ENCODE data around the gene CH25H. TPM values are rescaled to one million over a fixed set of nuclear protein-coding genes. Genes with fewer than 3 reads are reported as not detected.

The CH25H gene
- total RNA-seq, 1 experiment from 2014 or later: not detected

DNA sequence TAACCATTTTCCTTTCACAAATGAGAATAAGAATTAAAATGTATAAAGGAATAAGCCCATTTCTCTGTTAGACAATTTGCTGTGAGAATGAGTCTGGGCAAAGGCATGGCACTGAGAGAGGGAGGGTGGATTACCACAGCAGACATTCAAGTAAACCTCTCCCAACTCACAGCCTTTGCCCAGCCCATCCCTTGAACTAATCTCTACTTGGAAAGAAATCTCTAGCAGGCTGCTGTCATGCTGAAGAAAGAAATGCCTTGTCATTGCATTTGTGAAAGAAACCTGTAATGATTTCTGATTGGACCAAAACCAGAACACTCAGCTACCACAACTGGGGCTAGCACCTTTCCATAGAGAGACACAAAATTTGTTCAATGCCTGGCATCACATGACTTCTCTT, 39.2 kb downstream of the CH25H start:
- TF ChIP-seq, protein P1, sequence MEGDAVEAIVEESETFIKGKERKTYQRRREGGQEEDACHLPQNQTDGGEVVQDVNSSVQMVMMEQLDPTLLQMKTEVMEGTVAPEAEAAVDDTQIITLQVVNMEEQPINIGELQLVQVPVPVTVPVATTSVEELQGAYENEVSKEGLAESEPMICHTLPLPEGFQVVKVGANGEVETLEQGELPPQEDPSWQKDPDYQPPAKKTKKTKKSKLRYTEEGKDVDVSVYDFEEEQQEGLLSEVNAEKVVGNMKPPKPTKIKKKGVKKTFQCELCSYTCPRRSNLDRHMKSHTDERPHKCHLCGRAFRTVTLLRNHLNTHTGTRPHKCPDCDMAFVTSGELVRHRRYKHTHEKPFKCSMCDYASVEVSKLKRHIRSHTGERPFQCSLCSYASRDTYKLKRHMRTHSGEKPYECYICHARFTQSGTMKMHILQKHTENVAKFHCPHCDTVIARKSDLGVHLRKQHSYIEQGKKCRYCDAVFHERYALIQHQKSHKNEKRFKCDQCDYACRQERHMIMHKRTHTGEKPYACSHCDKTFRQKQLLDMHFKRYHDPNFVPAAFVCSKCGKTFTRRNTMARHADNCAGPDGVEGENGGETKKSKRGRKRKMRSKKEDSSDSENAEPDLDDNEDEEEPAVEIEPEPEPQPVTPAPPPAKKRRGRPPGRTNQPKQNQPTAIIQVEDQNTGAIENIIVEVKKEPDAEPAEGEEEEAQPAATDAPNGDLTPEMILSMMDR (IDR thresholded peaks at IDR 0.05; ENCODE audit: unreplicated experiment): no peak
- DNase-seq (ENCODE audit: unreplicated experiment): no peak
- ChIA-PET CTCF (interaction anchor here (1.2 kb wide), 1 partner anchor 24 kb away, joined by 4 read pairs; no protein-coding TSS in a partner anchor), POLR2A (no interaction called here)
- Mint-ChIP-seq H3K27ac (ENCODE audit: low read depth, unreplicated experiment) (no peak overlapping the region), H3K36me3 (ENCODE audit: insufficient read depth, unreplicated experiment) (no peaks in the 10 kb centered on the region), H3K9me3 (ENCODE audit: unreplicated experiment) (no peaks in the 10 kb centered on the region), H3K4me1 (ENCODE audit: insufficient read depth, unreplicated experiment) (peaks cover 36% of the 10 kb centered on the region), H3K27me3 (ENCODE audit: insufficient read depth, unreplicated experiment) (no peaks in the 10 kb centered on the region), H3K4me3 (ENCODE audit: unreplicated experiment) (no peak overlapping the region)
- no TSS peak for BruUV-seq (replicated peaks)
- intact Hi-C loops (cut with micrococcal nuclease): no loop called here

DNA sequence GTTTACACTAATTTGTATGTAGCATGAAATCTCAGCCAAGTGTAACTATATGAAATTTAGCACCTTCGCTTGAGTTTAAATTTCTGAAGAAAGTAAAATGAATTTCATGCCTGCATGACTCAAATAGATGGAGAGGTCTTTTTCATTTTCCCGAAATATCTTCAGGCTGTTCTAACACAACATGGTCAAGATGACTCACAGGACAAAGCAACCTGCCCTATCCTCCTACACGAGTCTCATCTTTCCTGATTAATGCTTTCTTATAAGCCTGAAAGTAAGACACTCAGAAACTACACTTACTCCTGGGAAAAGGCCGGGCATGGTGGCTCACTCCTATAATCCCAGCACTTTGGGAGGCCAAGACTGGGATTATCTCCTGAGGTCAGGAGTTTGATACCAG, 41.2 kb downstream of the CH25H start:
- ChIA-PET POLR2A (interaction anchor here (1.4 kb wide), 1 partner anchor 38 kb away, joined by 3 read pairs; no protein-coding TSS in a partner anchor), CTCF (interaction anchor here (1.1 kb wide), 1 partner anchor 9 kb away, joined by 3 read pairs; no protein-coding TSS in a partner anchor)
- Mint-ChIP-seq H3K36me3 (ENCODE audit: insufficient read depth, unreplicated experiment) (no peaks in the 10 kb centered on the region), H3K4me1 (ENCODE audit: insufficient read depth, unreplicated experiment) (peaks cover 24% of the 10 kb centered on the region), H3K9me3 (ENCODE audit: unreplicated experiment) (no peaks in the 10 kb centered on the region), H3K4me3 (ENCODE audit: unreplicated experiment) (no peak overlapping the region), H3K27ac (ENCODE audit: low read depth, unreplicated experiment) (no peak overlapping the region), H3K27me3 (ENCODE audit: insufficient read depth, unreplicated experiment) (no peaks in the 10 kb centered on the region)
- TF ChIP-seq, protein P1 (IDR thresholded peaks at IDR 0.05; ENCODE audit: unreplicated experiment): no peak
- intact Hi-C loops (cut with micrococcal nuclease): no loop called here
- DNase-seq (ENCODE audit: unreplicated experiment): peak; percentile 76
- no TSS peak for BruUV-seq (replicated peaks)

DNA sequence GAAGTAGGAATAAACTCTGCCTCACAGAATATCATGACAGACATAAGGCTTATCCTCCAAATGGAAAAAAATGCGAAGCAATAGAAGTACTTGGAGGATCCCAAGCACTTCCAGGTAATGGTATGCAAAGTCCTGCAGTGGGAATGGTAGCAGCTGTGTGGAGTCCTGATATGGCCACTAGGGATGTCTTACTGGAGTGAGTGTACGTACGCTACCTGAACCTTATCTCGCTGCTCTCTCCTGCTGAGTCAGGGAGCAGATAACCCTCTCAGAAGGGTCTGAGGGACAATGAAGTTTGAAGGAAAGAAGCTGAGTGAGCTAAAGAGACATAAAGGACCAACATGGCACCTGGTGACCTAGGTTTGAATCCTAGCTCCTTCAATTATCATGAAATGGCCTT, 42.2 kb downstream of the CH25H start:
- intact Hi-C loops (cut with micrococcal nuclease): no loop called here
- DNase-seq (ENCODE audit: unreplicated experiment): no peak
- ChIA-PET CTCF (interaction anchor here (1.1 kb wide), 1 partner anchor 10 kb away, joined by 3 read pairs; no protein-coding TSS in a partner anchor), POLR2A (interaction anchor here (0.6 to 2.4 kb wide), 6 partner anchors 18 to 133 kb away, joined by 3 to 15 read pairs (median 3); no protein-coding TSS in a partner anchor)
- TF ChIP-seq, protein P1 (IDR thresholded peaks at IDR 0.05; ENCODE audit: unreplicated experiment): no peak
- H3K9me3 Mint-ChIP-seq (ENCODE audit: unreplicated experiment): no peaks in the 10 kb centered on the region
- H3K27ac Mint-ChIP-seq (ENCODE audit: low read depth, unreplicated experiment): no peak overlapping the region
- BruUV-seq (replicated peaks): no TSS peak
- no peaks in the 10 kb centered on the region for H3K27me3 Mint-ChIP-seq (ENCODE audit: insufficient read depth, unreplicated experiment)
- no peak overlapping the region for H3K4me3 Mint-ChIP-seq (ENCODE audit: unreplicated experiment)
- H3K36me3 Mint-ChIP-seq (ENCODE audit: insufficient read depth, unreplicated experiment): no peaks in the 10 kb centered on the region
- H3K4me1 Mint-ChIP-seq (ENCODE audit: insufficient read depth, unreplicated experiment): peaks cover 24% of the 10 kb centered on the region

DNA sequence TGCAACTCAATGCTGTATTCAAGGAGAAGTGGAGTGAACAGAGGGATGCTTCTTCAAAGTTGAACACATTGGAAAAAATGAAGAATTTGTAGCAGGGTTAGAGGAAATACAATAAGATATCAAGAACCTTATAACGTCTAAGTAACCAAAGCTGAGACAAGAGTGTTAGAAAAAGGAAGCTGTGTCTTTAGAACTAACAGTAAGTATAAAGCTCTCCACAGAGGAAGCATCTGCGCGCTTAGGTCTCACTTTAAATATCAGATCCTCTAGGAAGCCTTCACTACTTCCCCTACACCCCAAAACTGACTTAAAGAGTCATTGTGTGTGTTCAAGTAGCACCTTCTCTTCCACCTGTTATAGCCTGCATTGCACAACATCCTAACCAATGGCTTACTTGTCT, 43.0 kb downstream of the CH25H start:
- CTCF ChIA-PET: interaction anchor here (1.0 to 1.6 kb wide), 2 partner anchors 135 to 328 kb away, joined by 3 to 4 read pairs; no protein-coding TSS in a partner anchor
- Mint-ChIP-seq H3K9me3 (ENCODE audit: unreplicated experiment) (no peaks in the 10 kb centered on the region), H3K4me1 (ENCODE audit: insufficient read depth, unreplicated experiment) (peaks cover 25% of the 10 kb centered on the region), H3K4me3 (ENCODE audit: unreplicated experiment) (peak overlapping the region; percentile 29), H3K36me3 (ENCODE audit: insufficient read depth, unreplicated experiment) (no peaks in the 10 kb centered on the region), H3K27ac (ENCODE audit: low read depth, unreplicated experiment) (no peak overlapping the region), H3K27me3 (ENCODE audit: insufficient read depth, unreplicated experiment) (no peaks in the 10 kb centered on the region)
- TF ChIP-seq, protein P1 (IDR thresholded peaks at IDR 0.05; ENCODE audit: unreplicated experiment): no peak
- DNase-seq (ENCODE audit: unreplicated experiment): no peak
- BruUV-seq (replicated peaks): no TSS peak
- POLR2A ChIA-PET: interaction anchor here (0.7 to 2.4 kb wide), 6 partner anchors 19 to 173 kb away, joined by 3 to 15 read pairs (median 4); partner anchors contain the start of genes CH25H and FAS
- intact Hi-C loops (cut with micrococcal nuclease): no loop called here
